HepG2 (cell line): ENCODE results near the gene SLC5A10. TPM values are rescaled to one million over a fixed set of nuclear protein-coding genes. Genes with fewer than 3 reads are reported as not detected.

Experiments used
- ARHGAP35 ChIP-seq: sonication (generic); formaldehyde crosslinking; IDR thresholded peaks from 2 replicates; pipeline ENCODE4 v1.9.0; 2022; ENCODE audit warnings: mild to moderate bottlenecking, inconsistent platforms, moderate library complexity, missing genetic modification reagents, borderline replicate concordance
- ELF4 ChIP-seq: sonication (generic); formaldehyde crosslinking; IDR thresholded peaks from 2 replicates; pipeline ENCODE4 v1.5.0; 2020; ENCODE audit warnings: missing genetic modification reagents, mild to moderate bottlenecking, moderate library complexity, borderline replicate concordance
- MAFF ChIP-seq: IDR thresholded peaks from 2 replicates; pipeline ENCODE4 v1.6.1; 2011; ENCODE audit warnings: low read depth, low read length, improper control_type of control experiment
- RBM39 ChIP-seq: fragments of 200-400 bp; formaldehyde crosslinking; IDR thresholded peaks from one replicate; pipeline ENCODE4 v1.6.1; 2018; ENCODE audit warnings: antibody characterized with exemption, mild to moderate bottlenecking, low read depth, low read length; ENCODE audit not compliant: poor library complexity, severe bottlenecking
- SALL1 ChIP-seq: sonication (generic); formaldehyde crosslinking; IDR thresholded peaks from 2 replicates; pipeline ENCODE4 v1.8.0; 2022; ENCODE audit warnings: mild to moderate bottlenecking, missing genetic modification reagents
- SATB2 ChIP-seq: sonication (generic); formaldehyde crosslinking; IDR thresholded peaks from 2 replicates; pipeline ENCODE4 v1.5.0; 2020; ENCODE audit warnings: missing genetic modification reagents
- TBX2 ChIP-seq: sonication (generic); formaldehyde crosslinking; IDR thresholded peaks from 2 replicates; pipeline ENCODE4 v1.5.0; 2020; ENCODE audit warnings: missing genetic modification reagents, mild to moderate bottlenecking, borderline replicate concordance
- ZKSCAN1 ChIP-seq: fragments of 150-350 bp; IDR thresholded peaks from 2 replicates; pipeline ENCODE4 v1.6.1; 2014; ENCODE audit warnings: low read length
- ZNF260 ChIP-seq: sonication (generic); formaldehyde crosslinking; IDR thresholded peaks from 2 replicates; pipeline ENCODE4 v1.4.0; 2020; ENCODE audit warnings: missing genetic modification reagents, low read depth, mild to moderate bottlenecking, borderline replicate concordance
- ZSCAN20 ChIP-seq: sonication (generic); formaldehyde crosslinking; IDR thresholded peaks from 2 replicates; pipeline ENCODE4 v1.4.0; 2020; ENCODE audit warnings: missing genetic modification reagents, mild to moderate bottlenecking, borderline replicate concordance
- polyA plus RNA-seq, 8 experiments: library from polyadenylated mRNA; depleted of rRNA in 3 of 8; stranded (reverse) in 7 of 8; unstranded in 1 of 8; fragments of >200 nt; fragmentation: Illumina TruSeq in 4 of 8; extraction: Trizol in 4 of 8; gene quantifications; 2 replicates each; pipeline versions ENCODE4 v1.2.1 to v1.2.3, GENCODE V29; 2011 to 2016; ENCODE audit warnings: low read depth in 4 of 8, missing spikeins in 1 of 8, mixed read lengths in 1 of 8; ENCODE audit not compliant: insufficient read depth in 1 of 8
- total RNA-seq, 5 experiments: library from RNA; depleted of rRNA; stranded (reverse); fragments of >200 nt; fragmentation: Illumina TruSeq; extraction: Trizol; gene quantifications; 2 replicates each; pipeline ENCODE4 v1.2.3, GENCODE V29; 2016; ENCODE audit warnings: low read depth in 1 of 5
- TF ChIP-seq, protein P1 (sequence below): sonication (generic); formaldehyde crosslinking; IDR thresholded peaks from 2 replicates; pipeline ENCODE4 v1.4.0; 2020; ENCODE audit warnings: missing genetic modification reagents
- TF ChIP-seq, protein P2 (sequence below): conservative IDR thresholded peaks from 2 replicates; pipeline ENCODE4 v1.6.1; 2018; ENCODE audit warnings: missing genetic modification reagents
- TF ChIP-seq, protein P3 (sequence below): sonication (generic); formaldehyde crosslinking; IDR thresholded peaks from one replicate; pipeline ENCODE4 v1.5.1; 2020; ENCODE audit warnings: mild to moderate bottlenecking, missing genetic modification reagents; ENCODE audit errors: not compliant biosample characterization

Gene SLC5A10
- total and polyA plus RNA-seq, 2 of the 13 experiments (the other 11 are each of a cell fraction or from before 2014, with no cell fraction given): 0.05 TPM; not detected in 1

DNA sequence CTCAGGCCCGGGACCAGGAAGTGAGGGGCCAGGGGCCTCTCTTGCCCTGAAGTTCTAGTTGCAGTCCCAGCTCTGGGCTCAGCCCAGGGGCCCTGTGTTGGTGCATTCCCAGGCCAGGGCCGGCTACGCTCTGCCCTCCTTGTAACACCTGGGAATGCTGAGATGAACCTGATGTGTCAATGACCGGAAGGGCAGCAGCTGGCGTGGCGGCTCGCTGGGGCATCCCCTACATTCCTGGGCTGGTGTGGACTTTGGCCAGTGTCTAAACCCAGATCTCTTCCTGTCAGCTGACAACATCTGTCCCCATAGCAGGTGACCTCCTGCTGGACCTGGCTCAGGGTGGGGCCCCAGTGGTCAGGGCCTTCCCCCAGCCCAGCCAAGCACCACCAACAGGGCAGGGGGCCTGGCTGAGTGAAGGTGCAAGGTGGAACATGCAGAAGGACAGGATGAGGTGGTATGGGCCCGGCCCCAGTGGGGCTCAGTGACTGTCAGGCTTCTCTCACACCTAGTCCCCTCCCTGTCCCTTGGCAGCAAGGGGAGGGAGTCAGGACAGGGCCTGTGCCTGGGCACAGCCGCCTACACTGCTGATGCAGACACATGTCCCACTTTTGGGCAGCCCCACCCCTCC lies 36.7 kb downstream of the SLC5A10 start (continued):
- TF ChIP-seq, protein P1, sequence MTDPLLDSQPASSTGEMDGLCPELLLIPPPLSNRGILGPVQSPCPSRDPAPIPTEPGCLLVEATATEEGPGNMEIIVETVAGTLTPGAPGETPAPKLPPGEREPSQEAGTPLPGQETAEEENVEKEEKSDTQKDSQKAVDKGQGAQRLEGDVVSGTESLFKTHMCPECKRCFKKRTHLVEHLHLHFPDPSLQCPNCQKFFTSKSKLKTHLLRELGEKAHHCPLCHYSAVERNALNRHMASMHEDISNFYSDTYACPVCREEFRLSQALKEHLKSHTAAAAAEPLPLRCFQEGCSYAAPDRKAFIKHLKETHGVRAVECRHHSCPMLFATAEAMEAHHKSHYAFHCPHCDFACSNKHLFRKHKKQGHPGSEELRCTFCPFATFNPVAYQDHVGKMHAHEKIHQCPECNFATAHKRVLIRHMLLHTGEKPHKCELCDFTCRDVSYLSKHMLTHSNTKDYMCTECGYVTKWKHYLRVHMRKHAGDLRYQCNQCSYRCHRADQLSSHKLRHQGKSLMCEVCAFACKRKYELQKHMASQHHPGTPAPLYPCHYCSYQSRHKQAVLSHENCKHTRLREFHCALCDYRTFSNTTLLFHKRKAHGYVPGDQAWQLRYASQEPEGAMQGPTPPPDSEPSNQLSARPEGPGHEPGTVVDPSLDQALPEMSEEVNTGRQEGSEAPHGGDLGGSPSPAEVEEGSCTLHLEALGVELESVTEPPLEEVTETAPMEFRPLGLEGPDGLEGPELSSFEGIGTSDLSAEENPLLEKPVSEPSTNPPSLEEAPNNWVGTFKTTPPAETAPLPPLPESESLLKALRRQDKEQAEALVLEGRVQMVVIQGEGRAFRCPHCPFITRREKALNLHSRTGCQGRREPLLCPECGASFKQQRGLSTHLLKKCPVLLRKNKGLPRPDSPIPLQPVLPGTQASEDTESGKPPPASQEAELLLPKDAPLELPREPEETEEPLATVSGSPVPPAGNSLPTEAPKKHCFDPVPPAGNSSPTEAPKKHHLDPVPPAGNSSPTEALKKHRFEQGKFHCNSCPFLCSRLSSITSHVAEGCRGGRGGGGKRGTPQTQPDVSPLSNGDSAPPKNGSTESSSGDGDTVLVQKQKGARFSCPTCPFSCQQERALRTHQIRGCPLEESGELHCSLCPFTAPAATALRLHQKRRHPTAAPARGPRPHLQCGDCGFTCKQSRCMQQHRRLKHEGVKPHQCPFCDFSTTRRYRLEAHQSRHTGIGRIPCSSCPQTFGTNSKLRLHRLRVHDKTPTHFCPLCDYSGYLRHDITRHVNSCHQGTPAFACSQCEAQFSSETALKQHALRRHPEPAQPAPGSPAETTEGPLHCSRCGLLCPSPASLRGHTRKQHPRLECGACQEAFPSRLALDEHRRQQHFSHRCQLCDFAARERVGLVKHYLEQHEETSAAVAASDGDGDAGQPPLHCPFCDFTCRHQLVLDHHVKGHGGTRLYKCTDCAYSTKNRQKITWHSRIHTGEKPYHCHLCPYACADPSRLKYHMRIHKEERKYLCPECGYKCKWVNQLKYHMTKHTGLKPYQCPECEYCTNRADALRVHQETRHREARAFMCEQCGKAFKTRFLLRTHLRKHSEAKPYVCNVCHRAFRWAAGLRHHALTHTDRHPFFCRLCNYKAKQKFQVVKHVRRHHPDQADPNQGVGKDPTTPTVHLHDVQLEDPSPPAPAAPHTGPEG (CRISPR knock-in tag): no peak
- TF ChIP-seq SATB2 (CRISPR knock-in tag) (no peak), ZKSCAN1 (0 out of 2 replicates have a peak, but pooled peaks have one; percentile 21), ELF4 (CRISPR knock-in tag) (peak; percentile 66; the same call in 1 of the 2 replicates), SALL1 (CRISPR knock-in tag) (peak; percentile 99), ZSCAN20 (CRISPR knock-in tag) (no peak), ARHGAP35 (CRISPR knock-in tag) (no peak), ZNF260 (CRISPR knock-in tag) (no peak), RBM39 (no peak), TBX2 (peak; percentile 100), MAFF (no peak; the same call in 1 of the 2 replicates)
- TF ChIP-seq, protein P2, sequence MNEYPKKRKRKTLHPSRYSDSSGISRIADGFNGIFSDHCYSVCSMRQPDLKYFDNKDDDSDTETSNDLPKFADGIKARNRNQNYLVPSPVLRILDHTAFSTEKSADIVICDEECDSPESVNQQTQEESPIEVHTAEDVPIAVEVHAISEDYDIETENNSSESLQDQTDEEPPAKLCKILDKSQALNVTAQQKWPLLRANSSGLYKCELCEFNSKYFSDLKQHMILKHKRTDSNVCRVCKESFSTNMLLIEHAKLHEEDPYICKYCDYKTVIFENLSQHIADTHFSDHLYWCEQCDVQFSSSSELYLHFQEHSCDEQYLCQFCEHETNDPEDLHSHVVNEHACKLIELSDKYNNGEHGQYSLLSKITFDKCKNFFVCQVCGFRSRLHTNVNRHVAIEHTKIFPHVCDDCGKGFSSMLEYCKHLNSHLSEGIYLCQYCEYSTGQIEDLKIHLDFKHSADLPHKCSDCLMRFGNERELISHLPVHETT (CRISPR knock-in tag): peak; percentile 74; the same call in 1 of the 2 replicates
- TF ChIP-seq, protein P3, sequence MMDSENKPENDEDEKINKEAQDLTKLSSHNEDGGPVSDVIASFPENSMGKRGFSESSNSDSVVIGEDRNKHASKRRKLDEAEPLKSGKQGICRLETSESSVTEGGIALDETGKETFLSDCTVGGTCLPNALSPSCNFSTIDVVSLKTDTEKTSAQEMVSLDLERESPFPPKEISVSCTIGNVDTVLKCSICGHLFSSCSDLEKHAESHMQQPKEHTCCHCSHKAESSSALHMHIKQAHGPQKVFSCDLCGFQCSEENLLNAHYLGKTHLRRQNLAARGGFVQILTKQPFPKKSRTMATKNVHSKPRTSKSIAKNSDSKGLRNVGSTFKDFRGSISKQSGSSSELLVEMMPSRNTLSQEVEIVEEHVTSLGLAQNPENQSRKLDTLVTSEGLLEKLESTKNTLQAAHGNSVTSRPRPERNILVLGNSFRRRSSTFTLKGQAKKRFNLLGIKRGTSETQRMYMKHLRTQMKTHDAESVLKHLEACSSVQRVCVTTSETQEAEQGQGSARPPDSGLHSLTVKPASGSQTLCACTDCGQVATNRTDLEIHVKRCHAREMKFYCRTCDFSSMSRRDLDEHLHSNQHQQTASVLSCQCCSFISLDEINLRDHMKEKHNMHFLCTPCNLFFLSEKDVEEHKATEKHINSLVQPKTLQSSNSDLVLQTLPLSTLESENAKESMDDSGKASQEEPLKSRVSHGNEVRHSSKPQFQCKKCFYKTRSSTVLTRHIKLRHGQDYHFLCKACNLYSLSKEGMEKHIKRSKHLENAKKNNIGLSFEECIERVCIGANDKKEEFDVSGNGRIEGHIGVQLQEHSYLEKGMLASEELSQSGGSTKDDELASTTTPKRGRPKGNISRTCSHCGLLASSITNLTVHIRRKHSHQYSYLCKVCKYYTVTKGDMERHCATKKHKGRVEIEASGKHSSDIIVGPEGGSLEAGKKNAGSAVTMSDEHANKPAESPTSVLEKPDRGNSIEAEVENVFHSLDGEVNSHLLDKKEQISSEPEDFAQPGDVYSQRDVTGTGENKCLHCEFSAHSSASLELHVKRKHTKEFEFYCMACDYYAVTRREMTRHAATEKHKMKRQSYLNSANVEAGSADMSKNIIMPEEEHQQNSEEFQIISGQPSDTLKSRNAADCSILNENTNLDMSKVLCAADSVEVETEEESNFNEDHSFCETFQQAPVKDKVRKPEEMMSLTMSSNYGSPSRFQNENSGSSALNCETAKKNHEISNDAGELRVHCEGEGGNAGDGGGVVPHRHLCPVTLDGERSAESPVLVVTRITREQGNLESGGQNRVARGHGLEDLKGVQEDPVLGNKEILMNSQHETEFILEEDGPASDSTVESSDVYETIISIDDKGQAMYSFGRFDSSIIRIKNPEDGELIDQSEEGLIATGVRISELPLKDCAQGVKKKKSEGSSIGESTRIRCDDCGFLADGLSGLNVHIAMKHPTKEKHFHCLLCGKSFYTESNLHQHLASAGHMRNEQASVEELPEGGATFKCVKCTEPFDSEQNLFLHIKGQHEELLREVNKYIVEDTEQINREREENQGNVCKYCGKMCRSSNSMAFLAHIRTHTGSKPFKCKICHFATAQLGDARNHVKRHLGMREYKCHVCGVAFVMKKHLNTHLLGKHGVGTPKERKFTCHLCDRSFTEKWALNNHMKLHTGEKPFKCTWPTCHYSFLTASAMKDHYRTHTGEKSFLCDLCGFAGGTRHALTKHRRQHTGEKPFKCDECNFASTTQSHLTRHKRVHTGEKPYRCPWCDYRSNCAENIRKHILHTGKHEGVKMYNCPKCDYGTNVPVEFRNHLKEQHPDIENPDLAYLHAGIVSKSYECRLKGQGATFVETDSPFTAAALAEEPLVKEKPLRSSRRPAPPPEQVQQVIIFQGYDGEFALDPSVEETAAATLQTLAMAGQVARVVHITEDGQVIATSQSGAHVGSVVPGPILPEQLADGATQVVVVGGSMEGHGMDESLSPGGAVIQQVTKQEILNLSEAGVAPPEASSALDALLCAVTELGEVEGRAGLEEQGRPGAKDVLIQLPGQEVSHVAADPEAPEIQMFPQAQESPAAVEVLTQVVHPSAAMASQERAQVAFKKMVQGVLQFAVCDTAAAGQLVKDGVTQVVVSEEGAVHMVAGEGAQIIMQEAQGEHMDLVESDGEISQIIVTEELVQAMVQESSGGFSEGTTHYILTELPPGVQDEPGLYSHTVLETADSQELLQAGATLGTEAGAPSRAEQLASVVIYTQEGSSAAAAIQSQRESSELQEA (CRISPR knock-in tag): peak; percentile 57
